Activated CD4-positive, alpha-beta T cell treated with anti-CD3 and anti-CD28 coated beads, Interleukin-2, amount 50 U/mL, for 24 hours (primary cell): ENCODE results near the gene NUMB.

ENCODE experiments used
- DNase-seq, 2 donors: peaks; one replicate each; pipeline ENCODE4 v3.0.0-alpha.2; 2020; ENCODE audit warnings: low read depth in 1 of 2, low spot score in 1 of 2

The NUMB gene

DNA sequence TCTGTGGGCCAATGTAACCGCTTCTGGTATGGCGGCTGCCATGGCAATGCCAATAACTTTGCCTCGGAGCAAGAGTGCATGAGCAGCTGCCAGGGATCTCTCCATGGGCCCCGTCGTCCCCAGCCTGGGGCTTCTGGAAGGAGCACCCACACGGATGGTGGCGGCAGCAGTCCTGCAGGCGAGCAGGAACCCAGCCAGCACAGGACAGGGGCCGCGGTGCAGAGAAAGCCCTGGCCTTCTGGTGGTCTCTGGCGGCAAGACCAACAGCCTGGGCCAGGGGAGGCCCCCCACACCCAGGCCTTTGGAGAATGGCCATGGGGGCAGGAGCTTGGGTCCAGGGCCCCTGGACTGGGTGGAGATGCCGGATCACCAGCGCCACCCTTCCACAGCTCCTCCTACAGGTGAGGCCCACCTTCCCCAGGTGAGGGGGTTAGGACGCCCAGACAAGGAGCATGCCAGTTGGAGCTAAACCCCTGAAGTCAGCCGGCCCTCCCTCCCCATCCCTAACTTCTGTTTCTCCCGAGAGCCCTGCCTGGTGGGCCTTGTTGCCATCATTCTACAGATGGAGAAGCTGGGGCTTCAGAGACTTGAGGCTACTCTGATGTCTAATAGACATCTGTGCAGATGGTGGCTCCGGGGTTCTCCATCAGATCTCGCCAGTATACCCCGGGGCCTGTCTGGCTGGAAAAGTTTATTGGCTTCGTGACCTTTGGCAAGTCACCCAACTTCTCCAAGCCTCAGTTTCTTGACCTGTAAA, 195.7 kb downstream of the NUMB start:
- no peak for DNase-seq

DNA sequence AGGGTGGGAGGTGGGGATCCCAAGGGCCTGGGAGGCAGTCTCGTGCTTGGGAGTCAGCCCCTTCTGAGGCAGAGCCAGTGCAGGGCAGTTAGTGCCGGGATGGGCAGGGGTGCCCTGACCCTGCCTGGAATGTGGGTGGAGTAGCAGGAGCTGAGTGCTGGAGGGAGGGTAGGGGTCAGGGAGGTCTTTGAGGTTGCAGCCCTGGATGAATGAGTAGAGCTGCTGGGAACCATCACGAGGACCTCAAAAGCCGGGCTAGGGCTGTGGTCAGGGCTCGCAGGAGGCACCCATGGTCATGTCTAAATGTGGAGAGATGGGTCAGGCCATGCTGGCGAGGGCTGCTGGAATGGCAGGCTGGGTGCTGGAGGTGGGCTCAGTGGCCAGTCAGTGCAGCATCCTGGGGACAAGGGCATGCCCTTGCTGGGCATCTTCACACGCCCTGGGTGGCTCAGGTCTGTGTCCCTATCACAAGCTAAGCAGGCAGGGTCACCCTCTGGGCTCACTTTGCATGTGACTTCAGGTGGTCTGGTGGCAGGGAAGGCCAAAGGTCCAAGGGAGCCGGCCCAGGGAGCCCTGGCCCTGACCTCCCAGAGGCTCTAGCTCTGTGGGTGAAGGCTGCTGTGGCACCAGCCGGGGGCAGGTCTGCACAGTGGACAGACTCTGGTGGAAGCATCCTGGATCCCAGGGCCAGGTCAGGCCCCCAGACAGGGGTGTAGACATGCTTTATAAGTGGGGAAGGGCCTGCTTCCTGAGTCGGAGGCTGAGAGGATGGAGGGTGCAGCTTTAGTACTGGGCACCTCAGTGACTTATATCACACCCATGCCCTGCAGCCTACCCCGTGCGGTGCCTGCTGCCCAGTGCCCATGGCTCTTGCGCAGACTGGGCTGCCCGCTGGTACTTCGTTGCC, 196.6 kb downstream of the NUMB start:
- no peak for DNase-seq

DNA sequence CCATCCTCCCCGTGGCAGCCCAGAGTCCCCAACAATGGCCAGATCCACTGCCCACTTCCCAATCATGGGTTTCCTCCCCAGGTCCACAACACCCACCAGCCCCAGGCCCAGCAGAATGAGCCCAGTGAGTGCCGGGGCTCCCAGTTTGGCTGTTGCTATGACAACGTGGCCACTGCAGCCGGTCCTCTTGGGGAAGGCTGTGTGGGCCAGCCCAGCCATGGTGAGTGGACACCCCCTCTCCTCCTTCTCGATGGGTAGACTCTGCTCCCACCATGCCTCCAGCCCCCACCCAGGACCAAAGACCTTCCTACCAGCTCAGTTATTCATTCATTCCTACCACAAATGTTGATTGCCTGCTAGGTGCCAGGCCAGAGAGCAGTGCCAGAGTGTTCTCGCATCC, 197.3 kb downstream of the NUMB start:
- no peak for DNase-seq

DNA sequence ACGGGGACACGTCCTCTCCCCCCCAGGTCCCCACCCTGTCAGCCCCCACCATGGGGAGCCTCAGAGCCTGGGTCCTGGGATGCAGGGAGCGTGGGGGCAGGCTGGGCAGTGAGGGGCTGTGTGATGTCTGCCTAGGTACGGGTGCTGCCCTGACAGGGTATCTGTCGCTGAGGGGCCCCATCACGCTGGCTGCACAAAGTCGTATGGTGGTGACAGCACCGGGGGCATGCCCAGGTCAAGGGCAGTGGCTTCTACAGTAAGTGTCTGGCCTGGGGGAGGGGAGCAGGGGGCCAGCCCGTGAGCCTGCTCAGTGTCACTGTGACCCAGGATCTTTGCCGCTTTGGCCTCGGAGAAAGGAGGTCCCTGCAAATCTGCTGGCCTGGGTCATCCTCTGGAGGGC, 197.8 kb downstream of the NUMB start:
- DNase-seq, result no peak

DNA sequence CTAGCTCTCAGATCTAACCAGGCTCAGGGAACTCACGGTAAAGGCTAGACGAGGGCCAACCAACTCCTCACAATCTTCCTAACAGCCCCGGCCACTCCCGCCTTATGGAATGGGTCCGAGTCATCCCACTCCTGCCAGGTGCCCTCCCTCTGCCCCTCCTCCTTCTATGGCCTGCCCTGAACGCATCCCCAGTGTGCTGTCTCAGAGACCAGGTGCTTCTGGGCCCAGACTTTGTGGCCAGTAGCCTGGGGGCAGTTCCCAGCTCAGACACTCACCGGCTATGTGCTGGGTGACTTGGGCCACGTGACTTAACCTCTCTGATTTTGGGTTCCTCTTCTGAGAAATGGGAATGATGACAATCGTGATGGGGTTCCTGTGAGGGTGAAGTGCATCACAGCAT, 198.5 kb downstream of the NUMB start:
- no peak for DNase-seq

DNA sequence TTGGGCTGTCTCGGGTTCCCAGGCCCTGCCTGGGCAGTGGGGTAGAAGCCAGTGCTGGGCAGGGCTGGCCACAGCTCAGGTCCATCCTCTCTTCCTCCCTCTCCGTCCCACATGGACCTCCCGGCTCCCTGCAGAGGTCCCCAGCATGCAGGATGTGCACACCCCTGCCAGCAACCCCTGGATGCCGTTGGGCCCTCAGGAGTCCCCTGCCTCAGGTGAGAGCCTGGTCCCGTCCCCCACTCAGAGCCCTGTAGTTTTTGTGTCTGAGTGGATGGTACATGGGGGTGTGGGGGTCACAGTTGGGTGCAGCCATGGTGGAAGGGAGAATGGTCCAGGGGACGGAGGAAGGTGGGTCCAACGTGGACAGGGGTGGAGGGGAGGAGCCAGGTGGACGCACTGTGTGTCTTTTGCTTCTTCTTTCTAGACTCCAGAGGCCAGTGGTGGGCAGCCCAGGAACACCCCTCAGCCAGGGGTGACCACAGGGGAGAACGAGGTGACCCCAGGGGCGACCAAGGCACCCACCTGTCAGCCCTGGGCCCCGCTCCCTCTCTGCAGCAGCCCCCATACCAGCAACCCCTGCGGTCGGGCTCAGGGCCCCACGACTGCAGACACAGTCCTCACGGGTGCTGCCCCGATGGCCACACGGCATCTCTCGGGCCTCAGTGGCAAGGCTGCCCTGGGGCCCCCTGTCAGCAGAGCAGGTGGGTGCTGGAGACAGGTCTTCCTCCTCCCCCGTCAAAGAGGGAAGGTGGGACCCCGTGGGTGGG, 199.3 kb downstream of the NUMB start:
- no peak for DNase-seq

DNA sequence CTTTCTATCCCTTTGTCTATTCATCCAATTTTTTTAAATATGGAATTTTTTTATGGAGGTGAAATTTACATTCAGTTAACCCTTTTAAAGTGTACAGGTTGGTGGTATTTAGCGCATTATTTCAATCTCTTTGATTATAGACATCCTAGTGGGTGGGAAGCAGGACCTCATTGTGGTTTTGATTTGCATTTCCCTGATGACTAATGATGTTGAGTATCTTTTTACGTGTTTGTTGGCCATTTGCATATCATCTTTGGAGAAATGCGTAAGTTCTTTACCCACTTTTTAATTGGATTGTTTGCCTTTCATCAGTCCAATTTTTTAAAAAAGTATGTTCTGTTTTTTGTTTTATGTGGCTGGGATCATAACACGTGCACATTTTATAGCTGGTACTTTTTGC, 200.3 kb downstream of the NUMB start:
- no peak for DNase-seq

DNA sequence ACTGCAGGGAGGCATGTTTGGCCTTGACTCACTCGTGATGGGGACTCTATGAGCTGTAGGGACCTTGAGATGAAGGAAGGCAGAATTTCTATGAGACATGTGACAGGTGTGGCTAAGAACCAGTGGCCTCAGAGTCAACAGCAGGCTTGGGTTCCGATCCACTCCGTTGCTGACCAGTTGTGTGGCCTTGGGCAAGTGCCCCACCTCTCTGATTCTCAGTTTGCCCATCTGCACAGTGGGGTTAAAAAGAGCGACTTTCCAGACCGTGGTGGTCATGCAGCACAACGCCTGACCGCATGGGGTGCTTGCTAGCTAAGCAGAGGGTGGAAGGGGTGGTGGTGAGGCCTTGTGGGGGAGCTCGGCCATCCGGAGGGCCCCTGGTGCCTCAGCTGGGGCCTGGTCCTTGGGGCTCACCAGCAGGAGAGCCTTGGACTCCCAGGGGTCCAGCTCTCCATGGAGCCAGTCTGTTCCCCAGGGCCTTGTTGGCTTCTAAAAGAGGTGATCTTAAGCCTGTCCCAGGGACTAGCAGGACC, 202.6 kb downstream of the NUMB start:
- DNase-seq, result no peak

DNA sequence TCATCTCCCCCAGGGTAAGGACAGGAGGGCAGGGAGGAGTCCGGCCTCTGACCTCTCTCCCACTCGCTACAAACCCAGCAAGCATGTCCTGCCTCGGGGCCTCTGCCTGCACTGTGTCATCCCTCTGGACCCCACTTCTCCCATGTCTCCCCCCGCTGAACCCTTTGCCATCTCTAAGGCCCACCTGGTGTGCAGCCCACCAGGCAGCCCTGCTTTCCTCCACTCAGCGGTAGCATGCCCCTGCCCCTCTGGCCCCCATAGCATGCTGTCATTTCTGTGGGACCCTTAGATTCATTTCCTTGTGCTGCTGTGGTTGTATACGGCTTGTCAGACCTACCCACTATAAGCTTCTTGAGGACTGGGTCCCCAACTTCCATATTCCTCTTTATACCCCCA, 203.3 kb downstream of the NUMB start:
- DNase-seq, result no peak

DNA sequence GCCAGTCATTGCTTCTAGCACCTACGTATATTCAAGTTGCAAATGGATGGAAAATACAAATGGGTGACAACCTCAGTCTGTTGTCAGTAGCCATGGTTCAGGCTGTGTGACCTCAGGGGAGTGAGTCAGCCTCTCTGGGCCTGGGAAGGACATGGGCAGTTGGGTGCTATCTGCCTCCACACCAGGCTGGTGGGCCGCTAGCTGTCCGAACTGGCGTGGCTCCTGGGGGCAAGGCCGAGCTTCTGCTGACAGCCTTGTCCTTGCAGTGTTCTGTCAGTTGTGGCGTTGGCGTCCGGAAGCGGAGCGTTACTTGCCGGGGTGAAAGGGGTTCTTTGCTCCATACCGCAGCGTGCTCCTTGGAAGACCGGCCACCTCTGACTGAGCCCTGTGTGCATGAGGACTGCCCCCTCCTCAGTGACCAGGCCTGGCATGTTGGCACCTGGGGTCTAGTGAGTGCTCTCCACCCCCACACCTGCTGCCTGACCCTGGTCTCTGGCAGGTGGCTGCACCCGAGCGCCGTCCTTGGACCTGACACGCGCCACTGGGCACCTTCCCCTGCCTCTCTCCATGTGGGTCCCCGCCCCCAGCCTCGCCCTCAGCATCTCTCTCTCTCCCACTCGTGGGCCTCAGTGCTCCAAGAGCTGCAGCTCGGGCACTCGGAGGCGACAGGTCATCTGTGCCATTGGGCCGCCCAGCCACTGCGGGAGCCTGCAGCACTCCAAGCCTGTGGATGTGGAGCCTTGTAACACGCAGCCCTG, 203.9 kb downstream of the NUMB start:
- no peak for DNase-seq

DNA sequence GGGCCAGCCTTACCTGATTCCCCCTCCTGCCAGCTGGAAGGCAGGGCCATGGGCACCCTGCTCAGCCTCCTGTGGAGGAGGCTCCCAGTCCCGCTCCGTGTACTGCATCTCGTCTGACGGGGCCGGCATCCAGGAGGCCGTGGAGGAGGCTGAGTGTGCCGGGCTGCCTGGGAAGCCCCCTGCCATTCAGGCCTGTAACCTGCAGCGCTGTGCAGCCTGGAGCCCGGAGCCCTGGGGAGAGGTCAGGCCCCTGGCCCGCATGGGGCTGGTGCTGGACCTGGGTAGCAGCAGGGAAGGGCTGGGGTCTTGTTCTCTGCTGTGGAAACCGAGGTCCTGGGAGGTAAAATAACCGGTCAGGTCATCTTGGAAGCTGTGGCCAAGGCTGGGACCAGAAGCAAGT, 204.6 kb downstream of the NUMB start:
- DNase-seq, result no peak

DNA sequence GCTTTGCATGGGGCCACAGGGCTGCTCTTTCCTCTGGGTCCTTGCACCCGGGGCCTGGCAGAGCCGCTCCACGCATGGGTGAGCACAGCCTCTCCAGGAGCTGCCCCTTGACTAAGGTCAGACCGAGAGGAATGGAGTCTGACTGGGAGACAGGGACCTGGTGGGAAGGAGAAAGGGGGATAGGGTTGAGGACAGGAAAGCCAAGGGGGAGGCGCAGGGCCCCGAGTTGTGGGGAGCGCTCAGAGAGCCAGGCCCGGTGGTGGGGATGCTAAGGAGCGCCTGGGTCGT, 205.1 kb downstream of the NUMB start:
- DNase-seq, result no peak

DNA sequence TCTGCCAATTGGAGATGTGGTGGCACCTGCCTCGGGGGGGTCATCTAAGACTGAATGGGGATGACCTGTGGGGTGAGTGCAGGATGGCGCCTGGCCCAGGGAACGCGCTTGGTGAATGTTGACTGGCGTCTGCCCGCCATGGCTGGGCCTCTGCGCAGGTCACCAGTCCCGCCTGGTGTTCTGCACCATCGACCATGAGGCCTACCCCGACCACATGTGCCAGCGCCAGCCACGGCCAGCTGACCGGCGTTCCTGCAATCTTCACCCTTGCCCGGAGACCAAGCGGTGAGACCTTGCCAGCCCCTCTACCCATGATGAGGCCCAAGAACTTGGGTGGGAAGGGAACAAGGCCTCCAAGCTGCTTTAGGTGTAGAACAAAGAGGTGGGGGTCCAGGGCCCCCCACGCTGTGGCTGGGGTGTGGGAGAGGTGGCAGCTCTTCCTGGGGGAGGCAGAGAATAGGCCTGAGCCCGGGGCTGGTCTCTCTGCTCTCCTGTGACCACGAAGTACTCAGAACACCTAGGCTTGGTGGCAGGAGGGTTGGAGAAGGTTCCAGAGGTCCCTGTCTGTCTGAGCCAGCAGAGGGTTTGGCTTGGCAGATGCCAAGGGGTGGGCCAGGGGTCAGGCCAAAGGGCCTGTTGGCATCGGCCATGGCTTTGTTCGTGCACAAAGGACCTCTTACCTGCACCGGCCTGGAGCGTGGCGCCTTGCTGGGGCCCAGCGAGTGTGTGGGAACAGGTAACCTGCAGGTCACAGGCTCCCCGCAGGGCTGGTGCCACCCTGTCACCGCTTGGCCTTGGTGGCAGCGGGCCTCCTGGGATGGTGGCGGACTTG, 205.6 kb downstream of the NUMB start:
- DNase-seq, result no peak

DNA sequence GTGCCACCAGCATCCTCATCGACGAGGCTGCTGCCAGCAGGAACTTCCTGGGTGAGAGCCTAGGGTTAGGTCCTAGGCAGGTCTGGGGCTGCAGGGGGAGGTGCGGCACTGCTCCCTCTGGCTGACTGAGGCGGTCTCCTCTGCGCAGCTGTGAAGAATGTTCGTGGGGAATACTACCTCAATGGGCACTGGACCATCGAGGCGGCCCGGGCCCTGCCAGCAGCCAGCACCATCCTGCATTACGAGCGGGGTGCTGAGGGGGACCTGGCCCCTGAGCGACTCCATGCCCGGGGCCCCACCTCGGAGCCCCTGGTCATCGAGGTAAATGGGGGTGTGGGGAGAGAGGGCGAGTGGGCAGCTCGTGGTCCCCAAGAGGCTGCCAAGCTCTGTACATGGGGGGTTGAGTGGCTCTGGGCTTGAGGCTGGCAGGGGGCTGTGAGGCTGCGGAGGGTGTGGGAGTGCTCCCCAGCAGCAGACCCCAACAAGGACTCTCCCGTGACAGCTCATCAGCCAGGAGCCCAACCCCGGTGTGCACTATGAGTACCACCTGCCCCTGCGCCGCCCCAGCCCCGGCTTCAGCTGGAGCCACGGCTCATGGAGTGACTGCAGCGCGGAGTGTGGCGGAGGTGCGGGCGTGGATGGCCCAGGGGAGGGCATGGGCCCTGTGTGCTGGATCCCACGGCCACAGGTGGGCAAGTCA, 206.7 kb downstream of the NUMB start:
- no peak for DNase-seq

DNA sequence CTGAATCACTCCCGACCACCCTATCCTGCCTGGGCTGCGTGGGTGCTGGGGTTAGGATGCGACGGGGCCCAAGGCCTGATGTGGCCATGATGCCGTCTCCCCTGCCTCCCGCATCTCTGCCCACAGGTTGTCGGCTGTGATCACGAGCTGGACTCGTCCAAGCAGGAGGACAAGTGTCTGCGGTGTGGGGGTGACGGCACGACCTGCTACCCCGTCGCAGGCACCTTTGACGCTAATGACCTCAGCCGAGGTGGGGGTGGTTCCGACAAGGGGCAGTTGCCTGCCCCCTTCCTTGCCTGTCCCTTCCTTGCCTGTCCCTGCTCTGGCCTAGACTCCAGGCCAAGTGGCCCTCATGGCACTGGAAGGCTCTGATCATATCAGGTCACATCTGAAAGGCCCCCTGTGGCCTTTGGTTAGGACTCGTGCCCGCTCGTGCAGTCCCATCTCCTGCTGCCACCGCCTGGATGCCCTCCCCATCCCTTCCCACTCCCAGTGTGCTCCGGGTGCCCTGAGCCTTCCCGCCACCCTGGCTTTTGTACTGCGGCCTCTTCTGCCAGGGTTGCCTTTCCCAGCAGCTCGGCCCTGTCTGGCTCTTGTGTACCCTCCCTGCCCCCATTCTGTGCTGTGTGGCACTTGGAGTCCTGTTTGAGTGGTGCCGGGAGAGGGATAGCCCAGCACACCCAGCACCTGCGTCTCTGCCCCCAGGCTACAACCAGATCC, 207.4 kb downstream of the NUMB start:
- no peak for DNase-seq

DNA sequence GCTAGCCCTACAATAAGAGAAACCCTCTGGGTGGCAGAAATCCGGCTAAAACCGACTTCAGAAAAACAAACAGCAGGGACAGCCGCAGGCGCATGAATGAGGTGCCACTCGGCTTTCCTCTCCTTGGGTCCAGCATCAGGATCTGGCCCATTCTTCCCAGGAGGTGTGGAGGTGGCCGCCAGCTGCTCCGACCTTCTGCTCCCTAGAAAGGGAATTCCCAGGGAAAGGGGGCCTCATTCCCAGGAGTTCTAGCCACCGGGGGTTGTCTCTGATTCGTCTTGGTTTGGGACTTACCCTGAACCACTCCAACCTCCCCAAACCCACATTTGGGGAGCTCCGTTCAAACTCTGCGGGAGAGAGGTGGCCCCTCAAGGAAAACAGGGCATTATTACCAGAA, 208.0 kb downstream of the NUMB start:
- DNase-seq, result no peak

DNA sequence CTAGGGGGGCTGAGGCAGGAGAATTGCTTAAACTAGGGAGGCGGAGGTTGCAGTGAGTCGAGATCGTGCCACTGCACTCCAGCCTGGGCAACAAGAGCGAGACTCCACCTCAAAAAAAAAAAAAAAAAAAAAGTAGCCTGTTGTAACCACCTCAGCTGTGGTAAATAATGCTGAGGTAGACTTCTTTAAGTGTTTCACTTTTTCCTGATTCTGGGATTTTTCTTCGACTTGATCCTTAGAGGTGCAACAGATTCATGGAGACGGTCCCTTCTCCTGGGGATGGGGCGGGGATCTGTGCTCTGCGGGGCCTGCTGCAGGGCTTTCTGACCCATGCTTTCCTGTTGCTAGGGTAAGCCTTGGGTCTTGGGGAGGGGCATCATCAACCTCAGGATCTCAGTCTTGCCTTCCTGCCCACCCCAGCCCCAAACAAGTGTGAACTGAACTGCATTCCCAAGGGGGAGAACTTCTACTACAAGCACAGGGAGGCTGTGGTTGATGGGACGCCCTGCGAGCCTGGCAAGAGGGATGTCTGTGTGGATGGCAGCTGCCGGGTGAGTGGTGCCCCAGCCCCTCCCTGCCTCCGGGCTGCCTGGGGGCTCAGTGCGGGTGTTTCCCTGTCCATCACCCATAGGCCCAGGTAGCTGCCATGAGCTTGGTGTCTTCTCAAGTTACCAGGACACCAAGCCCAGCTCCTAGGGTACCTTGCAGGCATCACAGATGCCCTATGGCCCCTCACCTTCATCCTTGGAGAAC, 208.6 kb downstream of the NUMB start:
- DNase-seq, result no peak

DNA sequence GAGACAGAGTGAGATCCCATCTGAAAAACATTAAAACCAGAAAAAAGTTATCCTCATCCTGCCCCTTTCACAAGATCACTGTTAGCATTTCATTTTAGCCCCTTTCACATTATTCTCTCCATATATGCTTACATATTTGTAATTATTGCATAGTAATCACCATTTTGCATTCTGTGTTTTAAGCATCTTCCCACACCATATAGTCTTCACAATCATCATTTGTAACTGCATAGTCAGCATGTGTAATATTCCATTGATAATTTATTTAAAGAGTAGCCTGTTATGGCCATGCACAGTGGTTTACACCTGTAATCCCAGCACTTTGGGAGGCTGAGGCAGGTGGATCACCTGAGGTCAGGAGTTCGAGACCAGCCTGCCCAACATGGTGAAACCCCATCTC, 209.2 kb downstream of the NUMB start:
- DNase-seq, result no peak
